MM.1S (cell line): ENCODE data around the gene NUDT22.
A peak's percentile ranks its signal among the peaks of the same experiment; 100 is the strongest.
"Not testable (repeated sequence)": the region's sequence is repeated elsewhere in the genome, so short reads cannot be mapped to it uniquely, and the experiment has no call there.

Source experiments
- DNase-seq: peaks from one replicate; pipeline ENCODE4 v3.0.0-alpha.2; 2015
- H2AFZ ChIP-seq: fragments of 300-600 bp; sonication (generic); 2 replicates; pipeline ENCODE4 v1.6.0; 2016; ENCODE audit warnings: antibody characterized with exemption, low read length
- H3F3A ChIP-seq: fragments of 300-600 bp; sonication (generic); 2 replicates; pipeline ENCODE4 v1.6.1; 2016; ENCODE audit warnings: mild to moderate bottlenecking, antibody characterized with exemption, low read length, moderate library complexity, mixed read lengths; ENCODE audit not compliant: insufficient read depth
- H3K27ac ChIP-seq: fragments of 300-600 bp; sonication (generic); 2 replicates; pipeline ENCODE4 v1.5.1; 2016; ENCODE audit warnings: mild to moderate bottlenecking, low read length
- H3K27me3 ChIP-seq: fragments of 300-600 bp; sonication (generic); replicated peaks from 2 replicates; pipeline ENCODE4 v1.6.0; 2016; ENCODE audit warnings: low read length; ENCODE audit not compliant: insufficient read depth
- H3K36me3 ChIP-seq: fragments of 300-600 bp; sonication (generic); replicated peaks from 2 replicates; pipeline ENCODE4 v1.6.1; 2016; ENCODE audit warnings: mild to moderate bottlenecking, low read length, mixed read lengths; ENCODE audit not compliant: insufficient read depth
- H3K4me1 ChIP-seq: fragments of 300-600 bp; sonication (generic); 2 replicates; pipeline ENCODE4 v1.6.1; 2016; ENCODE audit warnings: low read length, mixed read lengths
- H3K4me2 ChIP-seq: fragments of 300-600 bp; sonication (generic); 2 replicates; pipeline ENCODE4 v1.6.0; 2016; ENCODE audit warnings: low read depth, low read length
- H3K4me3 ChIP-seq: fragments of 300-600 bp; sonication (generic); 2 replicates; pipeline ENCODE4 v1.5.1; 2016; ENCODE audit warnings: low read length, mixed read lengths
- H3K79me2 ChIP-seq: fragments of 300-600 bp; sonication (generic); 2 replicates; pipeline ENCODE4 v1.6.1; 2016; ENCODE audit warnings: mixed run types, low read length, mixed read lengths
- H3K9ac ChIP-seq: fragments of 300-600 bp; sonication (generic); 2 replicates; pipeline ENCODE4 v1.6.1; 2016; ENCODE audit warnings: low read length, mixed read lengths
- H3K9me2 ChIP-seq: fragments of 300-600 bp; sonication (generic); replicated peaks from 2 replicates; pipeline ENCODE4 v1.6.1; 2016; ENCODE audit warnings: mild to moderate bottlenecking, low read length, mixed read lengths; ENCODE audit not compliant: insufficient read depth
- H3K9me3 ChIP-seq: fragments of 300-600 bp; sonication (generic); replicated peaks from 2 replicates; pipeline ENCODE4 v1.6.1; 2016; ENCODE audit warnings: mild to moderate bottlenecking, low read length, mixed read lengths; ENCODE audit not compliant: insufficient read depth
- H4K20me1 ChIP-seq: fragments of 300-600 bp; sonication (generic); 2 replicates; pipeline ENCODE4 v1.6.1; 2016; ENCODE audit warnings: mild to moderate bottlenecking, low read length, moderate library complexity, mixed read lengths; ENCODE audit not compliant: insufficient read depth
- EZH2 ChIP-seq: fragments of 300-600 bp; sonication (generic); optimal IDR thresholded peaks from 2 replicates; pipeline ENCODE3; 2017; ENCODE audit warnings: low read depth, mild to moderate bottlenecking, antibody characterized with exemption, low read length, mixed read lengths
- EZH2phosphoT487 ChIP-seq: fragments of 300-600 bp; sonication (generic); IDR thresholded peaks from 2 replicates; pipeline ENCODE4 v1.6.1; 2018; ENCODE audit warnings: antibody characterized with exemption, low read length
- TF ChIP-seq, protein P1 (sequence below): fragments of 300-600 bp; sonication (generic); IDR thresholded peaks from 2 replicates; pipeline ENCODE4 v1.5.1; 2016; ENCODE audit warnings: antibody characterized with exemption, low read length, mixed read lengths

NUDT22 gene

GRCh38 chr11:64245401-64245796 lies 19.3 kb downstream of the NUDT22 start:
- Histone ChIP-seq H3K9me2 (no peaks in the 10 kb centered on the region), H3K9me3 (no peaks in the 10 kb centered on the region), H3K4me1 (peaks cover 9% of the 10 kb centered on the region), H3K36me3 (no peaks in the 10 kb centered on the region), H3K27me3 (peaks cover 3% of the 10 kb centered on the region; the same call in 1 of the 2 replicates), H2AFZ (no peak overlapping the region), H3F3A (peaks cover 15% of the 10 kb centered on the region), H4K20me1 (no peaks in the 10 kb centered on the region), H3K27ac (peak overlapping the region; percentile 47; the same call in 1 of the 2 replicates), H3K9ac (peak overlapping the region; percentile 86), H3K4me2 (peak overlapping the region; percentile 84), H3K79me2 (peaks cover 40% of the 10 kb centered on the region), H3K4me3 (peak overlapping the region; percentile 99)
- TF ChIP-seq, protein P1, sequence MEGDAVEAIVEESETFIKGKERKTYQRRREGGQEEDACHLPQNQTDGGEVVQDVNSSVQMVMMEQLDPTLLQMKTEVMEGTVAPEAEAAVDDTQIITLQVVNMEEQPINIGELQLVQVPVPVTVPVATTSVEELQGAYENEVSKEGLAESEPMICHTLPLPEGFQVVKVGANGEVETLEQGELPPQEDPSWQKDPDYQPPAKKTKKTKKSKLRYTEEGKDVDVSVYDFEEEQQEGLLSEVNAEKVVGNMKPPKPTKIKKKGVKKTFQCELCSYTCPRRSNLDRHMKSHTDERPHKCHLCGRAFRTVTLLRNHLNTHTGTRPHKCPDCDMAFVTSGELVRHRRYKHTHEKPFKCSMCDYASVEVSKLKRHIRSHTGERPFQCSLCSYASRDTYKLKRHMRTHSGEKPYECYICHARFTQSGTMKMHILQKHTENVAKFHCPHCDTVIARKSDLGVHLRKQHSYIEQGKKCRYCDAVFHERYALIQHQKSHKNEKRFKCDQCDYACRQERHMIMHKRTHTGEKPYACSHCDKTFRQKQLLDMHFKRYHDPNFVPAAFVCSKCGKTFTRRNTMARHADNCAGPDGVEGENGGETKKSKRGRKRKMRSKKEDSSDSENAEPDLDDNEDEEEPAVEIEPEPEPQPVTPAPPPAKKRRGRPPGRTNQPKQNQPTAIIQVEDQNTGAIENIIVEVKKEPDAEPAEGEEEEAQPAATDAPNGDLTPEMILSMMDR: no peak
- TF ChIP-seq EZH2phosphoT487: no peak
- TF ChIP-seq EZH2: no peak
- DNase-seq: peak; percentile 29

- Histone ChIP-seq H3K4me1 (peaks cover 6% of the 10 kb centered on the region; the same call in 1 of the 2 replicates), H3F3A (peaks cover 13% of the 10 kb centered on the region), H2AFZ (0 out of 2 replicates have a peak overlapping the region, but pooled peaks have one; percentile 34), H3K79me2 (peaks cover 40% of the 10 kb centered on the region), H4K20me1 (no peaks in the 10 kb centered on the region), H3K9me2 (no peaks in the 10 kb centered on the region), H3K4me2 (peak overlapping the region; percentile 84), H3K4me3 (peak overlapping the region; percentile 99), H3K36me3 (no peaks in the 10 kb centered on the region), H3K9ac (peak overlapping the region; percentile 86), H3K27me3 (peaks cover 5% of the 10 kb centered on the region; the same call in 1 of the 2 replicates), H3K9me3 (no peaks in the 10 kb centered on the region), H3K27ac (peak overlapping the region; percentile 47; the same call in 1 of the 2 replicates)
- TF ChIP-seq, protein P1: no peak
- TF ChIP-seq EZH2 (no peak), EZH2phosphoT487 (no peak)
- peak; percentile 55 for DNase-seq
Measured at GRCh38 chr11:64245797-64246620, 19.9 kb downstream of the NUDT22 start.

DNA sequence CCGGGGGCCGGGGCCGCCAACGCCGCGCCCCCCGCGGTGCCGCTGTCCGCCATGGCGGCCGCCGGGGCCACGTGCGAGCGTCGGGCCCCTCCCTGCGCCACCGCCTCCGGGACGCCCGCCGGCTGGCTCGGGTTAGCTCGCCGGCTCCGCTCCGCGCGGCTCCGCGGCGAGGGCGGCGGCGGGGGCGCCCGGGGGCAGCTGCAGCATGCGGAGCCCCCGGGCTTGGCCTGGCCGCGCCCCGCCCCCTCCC lies 20.5 kb downstream of the NUDT22 start:
- not testable (repeated sequence) for H3K4me3 ChIP-seq, H3K27me3 ChIP-seq, H3K9me3 ChIP-seq, DNase-seq, H3K27ac ChIP-seq, H3K4me2 ChIP-seq, H3K36me3 ChIP-seq, H3K4me1 ChIP-seq, H3K9ac ChIP-seq, H4K20me1 ChIP-seq, H2AFZ ChIP-seq, H3K9me2 ChIP-seq
- Histone ChIP-seq H3F3A (peaks cover 13% of the 10 kb centered on the region; the same call in 1 of the 2 replicates), H3K79me2 (peaks cover 39% of the 10 kb centered on the region)
